ENCODE results near the gene LAPTM5.

- TF ChIP-seq POLR2A (IDR thresholded peaks at IDR 0.05) = no peak
- TF ChIP-seq CTCF (IDR thresholded peaks at IDR 0.05 in 4 of 5, conservative IDR thresholded peaks at IDR 0.05 in 1 of 5) = no peak
Measured at GRCh38 chr1:30760596-30761324, 3.2 kb upstream of the LAPTM5 start.

All from gastrocnemius medialis (tissue), 4 donors.